GM10248 (cell line): ENCODE measurements around the gene PIP5K1C.

Source experiments
- CTCF ChIA-PET: fragments of 300-600 bp; sonication (Branson Sonifier 250); formaldehyde crosslinking; extraction: SDS; loops from one replicate; lab custom pipeline; 2021; ENCODE audit warnings: antibody characterized with exemption; lab: Yijun Ruan, JAX
- POLR2A ChIA-PET: fragments of 350-650 bp; sonication (Branson Sonifier 250); formaldehyde crosslinking; extraction: SDS; loops from one replicate; lab custom pipeline; 2020; ENCODE audit warnings: antibody characterized with exemption; lab: Yijun Ruan, JAX
- DNase-seq: peaks from one replicate; pipeline ENCODE4 v3.0.0; 2012; ENCODE audit errors: extremely low spot score
- CTCF ChIP-seq: IDR thresholded peaks from 2 replicates; pipeline ENCODE4 v1.5.1; 2012; ENCODE audit warnings: mild to moderate bottlenecking, low read depth; ENCODE audit errors: extremely low read depth, missing control alignments, control extremely low read depth

Gene PIP5K1C

DNA sequence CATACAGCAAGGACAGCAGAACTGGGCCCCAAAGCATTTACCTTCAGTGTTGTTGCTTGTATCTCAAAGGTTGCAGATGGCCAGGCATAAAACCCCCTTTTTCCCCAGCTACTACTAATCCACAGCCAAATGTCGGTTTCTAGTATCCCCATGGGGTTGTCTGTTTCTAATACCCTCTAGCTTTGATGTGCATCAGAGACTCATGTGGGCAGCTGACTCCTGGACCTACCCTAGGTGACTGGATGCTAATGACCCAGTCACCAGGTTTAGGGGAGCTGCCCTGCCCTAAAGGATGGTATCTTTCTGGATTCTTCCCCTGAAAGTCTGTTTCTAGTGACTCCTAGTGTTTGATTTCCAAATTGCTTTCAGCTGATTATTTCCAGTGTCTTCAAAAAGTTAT lies 31.8 kb upstream of the PIP5K1C start:
- ChIA-PET CTCF (no interaction called here), POLR2A (no interaction called here)
- no peak for TF ChIP-seq CTCF
- DNase-seq: no peak

- ChIA-PET CTCF (no interaction called here), POLR2A (no interaction called here)
- no peak for DNase-seq
- no peak for TF ChIP-seq CTCF
Measured at GRCh38 chr19:3730457-3730958, 30.2 kb upstream of the PIP5K1C start.

GRCh38 chr19:3725640-3726310 lies 25.5 kb upstream of the PIP5K1C start:
- CTCF ChIA-PET: no interaction called here
- no peak for TF ChIP-seq CTCF
- POLR2A ChIA-PET: no interaction called here
- no peak for DNase-seq

GRCh38 chr19:3725121-3725520 lies 24.9 kb upstream of the PIP5K1C start:
- POLR2A ChIA-PET: no interaction called here
- CTCF ChIA-PET: no interaction called here
- TF ChIP-seq CTCF: no peak
- DNase-seq: no peak

DNA sequence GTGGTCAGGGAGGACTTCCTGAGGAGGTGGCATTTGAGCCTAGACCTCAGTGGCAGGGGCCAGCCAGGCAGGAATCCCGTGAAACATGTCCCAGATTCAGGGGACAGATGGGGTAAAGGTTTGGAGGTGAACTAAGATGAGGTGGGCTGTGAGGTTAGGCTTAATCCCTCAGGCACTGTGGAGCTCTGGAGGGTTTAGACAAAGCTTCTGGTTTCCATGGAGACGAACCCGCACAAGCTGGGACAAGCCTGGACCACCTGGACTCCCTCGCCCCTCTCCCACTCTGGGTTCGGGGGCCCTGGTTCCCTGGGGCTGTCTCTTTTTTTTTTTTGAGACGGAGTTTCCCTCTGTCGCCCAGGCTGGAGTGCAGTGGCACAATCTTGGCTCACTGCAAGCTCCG lies 23.6 kb upstream of the PIP5K1C start:
- ChIA-PET CTCF (interaction anchor here (1.1 kb wide), 1 partner anchor 58 kb away, joined by 5 read pairs; no protein-coding TSS in a partner anchor), POLR2A (no interaction called here)
- TF ChIP-seq CTCF: no peak
- no peak for DNase-seq

DNA sequence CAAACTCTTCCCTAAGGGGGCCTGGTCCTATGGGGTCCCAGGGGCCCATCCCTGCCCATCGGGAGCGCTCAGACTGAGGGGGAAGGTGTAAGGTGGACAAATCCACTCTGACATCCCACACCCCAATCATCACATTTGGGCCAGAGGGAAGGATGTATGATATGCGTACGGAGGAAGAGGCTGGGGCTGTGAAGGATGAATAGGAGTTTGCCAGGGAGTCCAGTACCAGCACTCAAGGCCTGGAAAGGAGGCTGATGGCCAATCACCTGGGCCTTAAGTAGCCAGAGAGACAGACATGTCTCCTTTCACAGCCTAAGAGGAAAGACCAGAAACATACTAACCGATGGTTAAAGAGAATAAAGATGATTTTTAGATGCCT lies 22.8 kb upstream of the PIP5K1C start:
- ChIA-PET CTCF (no interaction called here), POLR2A (no interaction called here)
- DNase-seq: no peak
- TF ChIP-seq CTCF: no peak
